Measurements from ENCODE around the gene LHX3.

LHX3 gene

GRCh38 chr9:136187197-136187596, 17.7 kb downstream of the LHX3 start:
- no peak overlapping the region for H3K4me3 ChIP-seq (ENCODE audit: low read length)

GRCh38 chr9:136186386-136186785, 18.5 kb downstream of the LHX3 start:
- H2AFZ ChIP-seq (ENCODE audit: low read depth, low read length), result no peak overlapping the region
- peaks cover 74% of the 10 kb centered on the region for H3K27me3 ChIP-seq (ENCODE audit: insufficient read depth, low read length)
- no peaks in the 10 kb centered on the region for H3K9me3 ChIP-seq (ENCODE audit: low read length)
- peaks cover 12% of the 10 kb centered on the region for H3K4me1 ChIP-seq (ENCODE audit: insufficient read depth, low read length)
- no peaks in the 10 kb centered on the region for H3K36me3 ChIP-seq (ENCODE audit: insufficient read depth, low read length)
- H3K4me3 ChIP-seq (ENCODE audit: low read length), result no peak overlapping the region

More at GRCh38 chr9:136187197-136187596, 17.7 kb downstream of the LHX3 start:
- H3K27me3 ChIP-seq (ENCODE audit: insufficient read depth, low read length), result peaks cover 76% of the 10 kb centered on the region
- no peak overlapping the region for H2AFZ ChIP-seq (ENCODE audit: low read depth, low read length)
- H3K9me3 ChIP-seq (ENCODE audit: low read length), result no peaks in the 10 kb centered on the region
- no peaks in the 10 kb centered on the region for H3K36me3 ChIP-seq (ENCODE audit: insufficient read depth, low read length)
- peaks cover 17% of the 10 kb centered on the region for H3K4me1 ChIP-seq (ENCODE audit: insufficient read depth, low read length)

GRCh38 chr9:136185596-136186366, 19.1 kb downstream of the LHX3 start:
- Histone ChIP-seq H3K27me3 (ENCODE audit: insufficient read depth, low read length) (peaks cover 68% of the 10 kb centered on the region), H3K4me1 (ENCODE audit: insufficient read depth, low read length) (peaks cover 12% of the 10 kb centered on the region), H3K9me3 (ENCODE audit: low read length) (no peaks in the 10 kb centered on the region)

DNA sequence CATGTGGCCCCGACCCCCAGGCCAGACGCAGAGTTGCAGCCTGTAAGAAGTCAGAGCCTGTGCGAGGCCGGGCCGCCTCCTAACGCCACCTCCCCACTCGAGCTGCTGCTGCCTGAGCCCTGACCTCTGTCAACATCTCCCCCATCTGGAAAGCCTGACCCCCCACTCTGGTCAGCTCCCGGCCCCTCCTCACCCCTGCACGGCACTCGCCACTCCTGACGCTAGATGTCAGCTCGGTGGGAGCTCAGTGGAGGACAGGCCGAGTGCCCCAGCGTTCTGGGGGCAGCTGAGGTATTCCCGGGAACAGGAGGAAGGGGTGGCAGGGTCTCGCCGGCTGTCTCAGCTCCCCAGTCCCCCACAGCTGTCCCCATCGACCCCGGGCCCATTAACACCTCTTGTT, 19.9 kb downstream of the LHX3 start:
- Histone ChIP-seq H3K4me1 (ENCODE audit: insufficient read depth, low read length) (peaks cover 12% of the 10 kb centered on the region), H3K27me3 (ENCODE audit: insufficient read depth, low read length) (peaks cover 65% of the 10 kb centered on the region), H3K36me3 (ENCODE audit: insufficient read depth, low read length) (no peaks in the 10 kb centered on the region), H2AFZ (ENCODE audit: low read depth, low read length) (no peak overlapping the region), H3K9me3 (ENCODE audit: low read length) (no peaks in the 10 kb centered on the region), H3K4me3 (ENCODE audit: low read length) (no peak overlapping the region)

More at GRCh38 chr9:136185596-136186366, 19.1 kb downstream of the LHX3 start:
- H3K36me3 ChIP-seq (ENCODE audit: insufficient read depth, low read length), result no peaks in the 10 kb centered on the region
- no peak overlapping the region for H2AFZ ChIP-seq (ENCODE audit: low read depth, low read length)
- H3K4me3 ChIP-seq (ENCODE audit: low read length), result no peak overlapping the region

DNA sequence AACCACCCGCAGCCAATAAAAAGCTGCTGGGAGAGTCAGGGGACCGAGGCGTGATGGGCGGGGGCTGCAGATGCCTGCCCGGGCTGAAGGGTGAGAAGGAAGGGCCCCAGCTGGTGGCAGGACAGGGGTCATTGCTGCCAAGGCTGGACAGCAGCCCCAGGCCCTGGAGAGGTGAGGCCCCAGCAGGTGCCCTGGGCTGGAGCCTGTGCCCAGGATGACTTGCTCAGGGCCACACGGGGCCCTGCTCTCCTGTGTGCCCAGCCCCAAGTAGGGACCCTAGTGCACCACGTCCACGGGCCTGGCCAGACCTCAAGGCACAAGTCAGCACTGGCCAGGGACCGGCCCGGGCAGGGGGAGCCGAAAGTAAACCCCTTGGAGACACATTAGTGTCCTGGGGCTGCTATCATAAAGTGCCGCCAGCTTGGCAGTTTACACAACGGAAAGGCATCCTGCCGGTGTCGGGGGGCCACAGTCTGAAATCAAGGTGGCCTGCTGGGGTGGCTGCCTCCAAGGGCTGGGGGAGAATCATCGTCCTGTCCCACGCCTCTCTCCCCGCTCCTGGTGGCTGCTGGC, 22.0 kb downstream of the LHX3 start:
- Histone ChIP-seq H2AFZ (ENCODE audit: low read depth, low read length) (no peak overlapping the region), H3K36me3 (ENCODE audit: insufficient read depth, low read length) (no peaks in the 10 kb centered on the region), H3K4me1 (ENCODE audit: insufficient read depth, low read length) (peaks cover 12% of the 10 kb centered on the region), H3K9me3 (ENCODE audit: low read length) (no peaks in the 10 kb centered on the region), H3K27me3 (ENCODE audit: insufficient read depth, low read length) (peaks cover 73% of the 10 kb centered on the region), H3K4me3 (ENCODE audit: low read length) (no peak overlapping the region)

DNA sequence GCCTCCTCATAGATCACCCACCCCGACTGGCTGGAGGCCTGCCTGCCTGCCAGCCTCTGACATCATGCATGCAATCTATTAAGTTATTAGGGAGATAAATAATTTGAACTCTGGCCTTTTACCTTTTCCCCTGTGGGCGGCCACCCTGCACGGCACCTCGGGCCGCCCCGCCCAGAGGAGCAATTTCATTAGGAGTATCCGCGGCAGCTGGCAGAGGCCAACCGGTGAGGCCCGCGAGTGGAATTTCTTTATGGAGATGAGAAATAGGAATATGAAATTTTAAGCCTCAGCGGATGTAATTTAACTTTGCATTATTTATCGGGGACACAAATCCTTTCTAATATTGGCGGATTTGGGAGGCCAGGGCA, 22.5 kb downstream of the LHX3 start:
- H3K36me3 ChIP-seq (ENCODE audit: insufficient read depth, low read length), result no peaks in the 10 kb centered on the region
- H3K4me1 ChIP-seq (ENCODE audit: insufficient read depth, low read length), result peaks cover 12% of the 10 kb centered on the region
- H3K4me3 ChIP-seq (ENCODE audit: low read length), result no peak overlapping the region
- H3K9me3 ChIP-seq (ENCODE audit: low read length), result no peaks in the 10 kb centered on the region
- peaks cover 69% of the 10 kb centered on the region for H3K27me3 ChIP-seq (ENCODE audit: insufficient read depth, low read length)
- no peak overlapping the region for H2AFZ ChIP-seq (ENCODE audit: low read depth, low read length)

- H3K27me3 ChIP-seq (ENCODE audit: insufficient read depth, low read length), result peaks cover 70% of the 10 kb centered on the region
- peaks cover 12% of the 10 kb centered on the region for H3K4me1 ChIP-seq (ENCODE audit: insufficient read depth, low read length)
Measured at GRCh38 chr9:136181784-136182419, 23.0 kb downstream of the LHX3 start.

DNA sequence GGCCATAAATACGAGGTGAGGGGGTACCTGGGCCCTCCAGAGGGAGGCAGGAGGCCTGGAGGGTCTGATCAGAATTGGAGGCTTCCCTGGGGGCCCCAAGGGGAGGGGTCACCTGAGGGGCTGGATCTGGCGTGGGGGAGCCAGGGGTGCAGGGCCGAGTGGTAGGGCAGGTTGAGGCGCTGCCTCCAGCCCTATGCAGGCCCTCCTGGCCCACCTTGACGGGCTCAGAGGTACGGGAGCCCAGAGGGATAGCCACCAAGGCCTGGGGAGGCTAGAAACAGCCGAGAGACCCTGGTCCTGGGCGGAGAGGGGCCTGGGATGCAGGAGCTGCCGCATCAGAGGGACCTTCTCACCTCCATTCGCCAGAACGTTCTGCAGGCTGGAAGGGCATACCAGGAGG, 24.3 kb downstream of the LHX3 start:
- Histone ChIP-seq H3K9me3 (ENCODE audit: low read length) (no peaks in the 10 kb centered on the region), H3K4me3 (ENCODE audit: low read length) (no peak overlapping the region), H3K27me3 (ENCODE audit: insufficient read depth, low read length) (peaks cover 62% of the 10 kb centered on the region), H3K36me3 (ENCODE audit: insufficient read depth, low read length) (no peaks in the 10 kb centered on the region), H2AFZ (ENCODE audit: low read depth, low read length) (no peak overlapping the region), H3K4me1 (ENCODE audit: insufficient read depth, low read length) (peaks cover 10% of the 10 kb centered on the region)

More at GRCh38 chr9:136181784-136182419, 23.0 kb downstream of the LHX3 start:
- Histone ChIP-seq H3K9me3 (ENCODE audit: low read length) (no peaks in the 10 kb centered on the region), H2AFZ (ENCODE audit: low read depth, low read length) (no peak overlapping the region), H3K4me3 (ENCODE audit: low read length) (no peak overlapping the region), H3K36me3 (ENCODE audit: insufficient read depth, low read length) (no peaks in the 10 kb centered on the region)

DNA sequence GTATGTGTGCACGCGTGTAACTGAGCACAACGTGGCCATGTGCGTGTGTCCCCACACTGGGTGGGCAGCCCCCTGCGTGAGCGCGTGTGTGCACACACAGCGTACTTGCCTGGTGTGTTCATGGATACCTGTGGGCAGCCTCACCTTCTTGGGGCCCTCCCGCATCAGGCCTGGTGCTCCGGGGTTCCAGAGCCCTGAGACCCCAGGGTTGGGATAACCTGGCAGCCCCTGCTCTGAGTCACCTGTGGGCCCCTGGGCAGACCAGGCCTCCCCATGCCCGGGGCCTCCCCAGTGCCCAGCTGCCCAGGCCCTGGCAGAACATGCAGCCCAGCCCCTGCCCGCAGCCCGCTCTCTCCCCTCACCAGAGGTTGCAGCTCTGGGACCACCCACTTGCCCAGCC, 25.2 kb downstream of the LHX3 start:
- Histone ChIP-seq H3K9me3 (ENCODE audit: low read length) (no peaks in the 10 kb centered on the region), H3K4me3 (ENCODE audit: low read length) (no peak overlapping the region), H2AFZ (ENCODE audit: low read depth, low read length) (no peak overlapping the region), H3K27me3 (ENCODE audit: insufficient read depth, low read length) (peaks cover 60% of the 10 kb centered on the region), H3K4me1 (ENCODE audit: insufficient read depth, low read length) (peaks cover 6% of the 10 kb centered on the region), H3K36me3 (ENCODE audit: insufficient read depth, low read length) (no peaks in the 10 kb centered on the region)

DNA sequence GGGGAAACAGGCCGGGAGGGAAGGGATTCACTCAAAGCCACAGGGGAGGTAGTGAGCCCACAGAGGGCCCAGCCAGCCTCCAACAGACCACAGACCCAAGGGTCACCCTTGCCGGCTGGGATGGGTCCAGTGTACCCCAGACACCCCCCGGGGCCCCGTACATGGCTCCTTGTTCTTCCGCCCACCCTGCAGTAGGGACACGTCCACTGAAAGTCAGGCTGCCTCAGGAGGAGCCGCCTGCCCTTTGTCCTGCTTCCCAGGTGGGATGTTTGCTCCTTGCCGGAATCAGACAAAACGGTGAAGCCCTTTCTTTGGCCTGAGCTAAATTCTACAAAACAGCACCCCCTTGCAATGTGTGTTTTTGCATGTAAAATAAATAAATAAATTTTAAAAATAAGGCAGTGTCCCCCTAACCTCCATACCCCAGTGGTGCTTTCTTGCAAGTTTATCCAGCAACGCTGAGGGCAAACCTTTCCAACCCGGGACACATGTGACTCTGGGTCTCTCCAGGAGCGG, 25.8 kb downstream of the LHX3 start:
- Histone ChIP-seq H3K36me3 (ENCODE audit: insufficient read depth, low read length) (no peaks in the 10 kb centered on the region), H3K4me1 (ENCODE audit: insufficient read depth, low read length) (peaks cover 6% of the 10 kb centered on the region), H3K9me3 (ENCODE audit: low read length) (no peaks in the 10 kb centered on the region), H2AFZ (ENCODE audit: low read depth, low read length) (no peak overlapping the region), H3K4me3 (ENCODE audit: low read length) (no peak overlapping the region), H3K27me3 (ENCODE audit: insufficient read depth, low read length) (peaks cover 56% of the 10 kb centered on the region)

DNA sequence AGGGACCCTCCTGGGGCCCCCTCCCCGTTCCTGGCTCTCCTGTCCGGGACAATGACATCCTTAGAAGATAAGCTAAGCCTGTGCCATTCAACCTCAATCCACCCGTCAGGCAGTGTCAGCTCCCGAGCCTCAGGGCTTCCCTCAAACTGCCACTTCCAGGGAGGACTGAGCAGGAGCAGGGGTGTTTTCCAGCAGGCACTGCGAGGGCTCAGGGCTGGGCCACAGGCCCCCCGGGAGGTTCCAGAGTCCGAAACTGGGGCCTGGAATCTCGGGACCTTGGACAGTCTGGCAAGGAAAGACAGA, 26.2 kb downstream of the LHX3 start:
- Histone ChIP-seq H3K4me3 (ENCODE audit: low read length) (no peak overlapping the region), H3K4me1 (ENCODE audit: insufficient read depth, low read length) (peaks cover 6% of the 10 kb centered on the region), H3K27me3 (ENCODE audit: insufficient read depth, low read length) (peaks cover 56% of the 10 kb centered on the region), H3K9me3 (ENCODE audit: low read length) (no peaks in the 10 kb centered on the region), H2AFZ (ENCODE audit: low read depth, low read length) (no peak overlapping the region), H3K36me3 (ENCODE audit: insufficient read depth, low read length) (no peaks in the 10 kb centered on the region)

DNA sequence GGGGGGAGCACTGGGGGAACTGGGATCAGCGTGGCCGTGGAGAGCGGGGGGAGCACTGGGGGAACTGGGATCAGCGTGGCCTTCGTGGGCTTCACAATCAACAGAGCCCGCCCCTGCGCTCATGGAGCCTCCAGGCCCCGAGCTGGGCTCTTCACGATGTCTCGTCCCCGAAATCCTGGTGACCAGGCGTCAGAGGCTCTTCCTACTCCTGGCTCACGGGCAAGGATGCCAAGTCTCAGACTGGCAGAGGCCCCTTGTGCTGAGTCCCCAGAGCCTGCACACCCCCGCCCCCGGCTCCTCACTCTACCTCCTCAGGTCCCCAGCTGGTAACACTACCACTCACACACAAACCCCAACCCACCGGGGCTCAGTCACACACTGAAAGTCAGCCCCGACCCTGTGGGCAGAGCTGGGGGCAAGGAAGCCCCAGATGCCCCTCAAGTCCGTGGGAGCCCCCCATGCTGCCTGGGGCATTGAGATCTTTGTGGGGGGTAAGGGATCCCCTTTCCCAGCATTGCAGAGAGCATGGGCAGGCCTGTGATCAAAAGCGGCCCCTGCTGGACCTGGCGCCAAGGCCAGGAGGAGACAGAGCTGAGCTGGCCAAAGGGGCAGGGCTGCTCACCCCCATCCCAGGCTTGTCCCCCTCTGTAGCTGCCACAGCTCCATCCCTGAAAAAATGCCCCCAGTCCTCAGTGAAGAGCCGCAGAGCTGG, 26.7 kb downstream of the LHX3 start:
- no peak overlapping the region for H2AFZ ChIP-seq (ENCODE audit: low read depth, low read length)
- peaks cover 6% of the 10 kb centered on the region for H3K4me1 ChIP-seq (ENCODE audit: insufficient read depth, low read length)
- H3K9me3 ChIP-seq (ENCODE audit: low read length), result no peaks in the 10 kb centered on the region
- H3K4me3 ChIP-seq (ENCODE audit: low read length), result no peak overlapping the region
- peaks cover 53% of the 10 kb centered on the region for H3K27me3 ChIP-seq (ENCODE audit: insufficient read depth, low read length)
- no peaks in the 10 kb centered on the region for H3K36me3 ChIP-seq (ENCODE audit: insufficient read depth, low read length)

DNA sequence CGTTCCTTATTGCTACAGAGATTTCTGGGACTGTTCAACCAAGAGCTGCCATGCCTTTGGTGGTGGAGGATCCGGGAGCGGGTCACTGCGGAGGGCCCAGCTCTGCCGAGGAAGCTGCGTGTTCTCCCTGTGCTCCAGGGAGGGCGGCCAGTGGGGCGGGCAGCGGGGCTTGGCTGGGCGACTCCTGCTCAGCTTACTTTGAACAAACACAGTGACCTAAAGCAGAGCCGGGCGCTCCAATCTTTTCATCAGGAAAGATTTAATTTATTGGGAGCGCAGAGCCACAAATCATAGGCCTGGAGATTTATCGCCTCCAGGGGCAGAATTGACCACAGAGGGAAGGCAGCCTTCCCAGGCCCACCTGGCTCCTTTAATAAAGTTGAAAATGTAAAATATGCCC, 27.7 kb downstream of the LHX3 start:
- Histone ChIP-seq H3K4me1 (ENCODE audit: insufficient read depth, low read length) (peaks cover 6% of the 10 kb centered on the region), H3K27me3 (ENCODE audit: insufficient read depth, low read length) (peaks cover 44% of the 10 kb centered on the region), H3K36me3 (ENCODE audit: insufficient read depth, low read length) (no peaks in the 10 kb centered on the region), H3K4me3 (ENCODE audit: low read length) (no peak overlapping the region), H2AFZ (ENCODE audit: low read depth, low read length) (no peak overlapping the region), H3K9me3 (ENCODE audit: low read length) (no peaks in the 10 kb centered on the region)
